Pancreas (tissue), 10 donors: Measurements from ENCODE around the gene PLEKHA4. TPM values are rescaled to one million over a fixed set of nuclear protein-coding genes. Genes with fewer than 3 reads are reported as not detected.

Experiments
- ATAC-seq, 4 donors: fragments of 200-7000 bp; cut with Tn5 transposase; one replicate each; pipeline versions ENCODE4 v1.8.0 to v1.9.1; 2020; ENCODE audit warnings: mild to moderate bottlenecking in 4 of 4, moderate library complexity in 4 of 4
- DNase-seq, 6 donors: peaks; one replicate each; pipeline ENCODE4 v3.0.0-alpha.2; 2020
- FAIRE-seq: peaks from 2 replicates; lab custom pipeline; 2012; peaks lifted over from hg19 to GRCh38; lab: Jason Lieb, UNC
- H3K27ac ChIP-seq, 4 donors: fragments of 200-600 bp; sonication (generic); 1 replicate in 3 of 4; 2 replicates in 1 of 4; pipeline versions ENCODE4 v1.5.0 to v1.8.0; 2020
- H3K27me3 ChIP-seq, 4 donors: fragments of 200-600 bp; one replicate each; pipeline ENCODE4 v1.8.0; 2021
- H3K36me3 ChIP-seq, 3 donors: fragments of 200-600 bp; sonication (generic) in 1 of 3; one replicate each; pipeline versions ENCODE4 v1.5.0 to v1.8.0; 2020 to 2021
- H3K4me1 ChIP-seq, 3 donors: fragments of 200-600 bp; one replicate each; pipeline ENCODE4 v1.8.0; 2021
- H3K4me3 ChIP-seq, 4 donors: fragments of 200-600 bp; sonication (generic) in 2 of 4; one replicate each; pipeline versions ENCODE4 v1.5.0 to v1.8.0; 2020 to 2021
- H3K9me3 ChIP-seq, 4 donors: fragments of 200-600 bp; one replicate each; pipeline ENCODE4 v1.8.0; 2021
- CTCF ChIP-seq, 4 donors: fragments of 200-600 bp; sonication (generic) in 3 of 4; IDR thresholded peaks; one replicate each; pipeline versions ENCODE4 v1.5.0 to v1.8.0; 2021; ENCODE audit warnings: antibody characterized with exemption in 4 of 4
- WGBS, 2 donors: extraction: QIAGEN DNeasy Blood & Tissue Kit; methylation state at CpG; one replicate each; pipeline ENCODE4 v1.1.7; 2013; 5-methylcytosine and 5-hydroxymethylcytosine counted together
- intact Hi-C, 3 donors: fragments of 100-400 bp; cut with DNase I; formaldehyde crosslinking; loops; one replicate each; pipeline versions ENCODE4 v1.11.1 to v1.14.2; 2022
- polyA plus RNA-seq, 2 donors: library from polyadenylated mRNA; stranded (reverse); fragments of 200-250 nt; gene quantifications; one replicate each; pipeline ENCODE4 v1.2.3, GENCODE V29; 2013
- total RNA-seq, 6 donors: library from RNA; stranded (reverse); fragmentation: NEBNext Ultra II Directional in 4 of 6; extraction: Animal tissue kit (Norgen Biotek cat#: 25700) in 4 of 6; gene quantifications; one replicate each; pipeline versions ENCODE4 v1.2.1 to v1.2.4, GENCODE V29; 2021 to 2023
- donor health status: healthy with polysubstance abuse.
- donor health status: DM: no; HTN: no; CAD: no; lungs with moderate emphysema.
- donor health status: DM: no; HTN: no; CAD: no.
- donor health status: control.
- donor health status: control.
- donor health status: Bipolar disorder and iron deficiency.
- donor health status: DM: yes; HTN: yes; CAD: no.
- donor health status: DM: no; HTN: no; CAD: no.
- donor health status: DM: no; HTN: no; CAD: no.
- donor health status: DM: yes; HTN: yes; CAD: no.

The PLEKHA4 gene
- total and polyA plus RNA-seq, 8 donors = 5.9 to 28.3 (median 12.2) TPM

GRCh38 chr19:48798937-48799336 lies 69.5 kb downstream of the PLEKHA4 start:
- DNase-seq (peak in 1 of 6 donors; percentile 19), FAIRE-seq (no peak), ATAC-seq (no peak)
- no peaks in the 10 kb centered on the region for H3K36me3 ChIP-seq
- H3K27ac ChIP-seq = no peak overlapping the region
- no peak overlapping the region for H3K4me3 ChIP-seq
- intact Hi-C loops = loop anchor here (5.0 to 10.0 kb wide), 3 partner anchors 46 to 168 kb away; partner anchors contain the start of gene FTL (in 2 of the 3)
- H3K9me3 ChIP-seq = no peaks in the 10 kb centered on the region
- H3K4me1 ChIP-seq = no peaks in the 10 kb centered on the region
- TF ChIP-seq CTCF (IDR thresholded peaks at IDR 0.05) = no peak
- 70 to 81% methylated on average over 5 to 6 of the region's 6 CpGs for WGBS, 2 donors
- no peaks in the 10 kb centered on the region for H3K27me3 ChIP-seq

- 87 to 94% methylated on average over 7 of the region's 7 CpGs for WGBS, 2 donors
- TF ChIP-seq CTCF (IDR thresholded peaks at IDR 0.05) = no peak
- H3K4me1 ChIP-seq = no peaks in the 10 kb centered on the region
- ATAC-seq (no peak), FAIRE-seq (no peak), DNase-seq (peak in 1 of 6 donors; percentile 5)
- intact Hi-C loops = loop anchor here (5.0 to 10.0 kb wide), 3 partner anchors 48 to 170 kb away; partner anchors contain the start of gene FTL (in 2 of the 3)
- H3K27me3 ChIP-seq = no peaks in the 10 kb centered on the region
- no peaks in the 10 kb centered on the region for H3K36me3 ChIP-seq
- no peak overlapping the region for H3K4me3 ChIP-seq
- no peak overlapping the region for H3K27ac ChIP-seq
- no peaks in the 10 kb centered on the region for H3K9me3 ChIP-seq
These were observed 71.3 kb downstream of the PLEKHA4 start for GRCh38 chr19:48797103-48797502.

- intact Hi-C loops = loop anchor here (5.0 to 10.0 kb wide), 3 partner anchors 48 to 171 kb away; partner anchors contain the start of gene FTL (in 2 of the 3)
- WGBS, 2 donors = 82 to 89% methylated on average over 20 of the region's 20 CpGs
- DNase-seq = peak in 1 of 6 donors; percentile 71
These were observed 71.9 kb downstream of the PLEKHA4 start for GRCh38 chr19:48796298-48797083.

GRCh38 chr19:48795685-48796070 lies 72.7 kb downstream of the PLEKHA4 start:
- DNase-seq (no peak), FAIRE-seq (no peak), ATAC-seq (peak in 3 of 4 donors; percentile 11 to 29 (median 19))
- Histone ChIP-seq H3K27me3 (no peaks in the 10 kb centered on the region), H3K9me3 (no peaks in the 10 kb centered on the region), H3K4me1 (no peaks in the 10 kb centered on the region), H3K36me3 (no peaks in the 10 kb centered on the region), H3K4me3 (peak overlapping the region in 1 of 4 donors; percentile 51), H3K27ac (peak overlapping the region in 3 of 4 donors; percentile 47 to 68 (median 66))
- intact Hi-C loops = loop anchor here (2.0 to 10.0 kb wide), 4 partner anchors 41 to 172 kb away; partner anchors contain the start of genes FTL (in 2 of the 3) and HSD17B14 (in 1 of the 3)
- 57% methylated on average over 2 of the region's 2 CpGs for WGBS, 2 donors
- TF ChIP-seq CTCF (IDR thresholded peaks at IDR 0.05) = no peak

More at GRCh38 chr19:48796298-48797083, 71.9 kb downstream of the PLEKHA4 start:
- FAIRE-seq = no peak
- ATAC-seq = no peak
- no peak for TF ChIP-seq CTCF (IDR thresholded peaks at IDR 0.05)
- Histone ChIP-seq H3K27me3 (no peaks in the 10 kb centered on the region), H3K4me3 (no peak overlapping the region), H3K4me1 (no peaks in the 10 kb centered on the region), H3K9me3 (no peaks in the 10 kb centered on the region), H3K36me3 (no peaks in the 10 kb centered on the region), H3K27ac (peak overlapping the region in 2 of 4 donors; percentile 47 to 66)
